Measurements from ENCODE around the gene CAB39L. TPM values are rescaled to one million over a fixed set of nuclear protein-coding genes. Genes with fewer than 3 reads are reported as not detected.
"Not testable (repeated sequence)": the region's sequence is repeated elsewhere in the genome, so short reads cannot be mapped to it uniquely, and the experiment has no call there.

CAB39L gene
- total RNA-seq, 1 donor from 2014 or later = 5.7 TPM

GRCh38 chr13:49302222-49302621 is 141.6 kb downstream of the CAB39L start:
- intact Hi-C loops (cut with micrococcal nuclease) = loop anchor here (5.0 to 10.0 kb wide), 3 partner anchors 195 to 543 kb away; partner anchors contain the start of genes PHF11 and RCBTB1
- DNase-seq = no peak
- no peaks in the 10 kb centered on the region for H3K27me3 Mint-ChIP-seq
- H3K9me3 Mint-ChIP-seq = no peaks in the 10 kb centered on the region
- no peak overlapping the region for H3K4me3 Mint-ChIP-seq
- H3K36me3 Mint-ChIP-seq (ENCODE audit: low read depth) = no peaks in the 10 kb centered on the region
- H3K27ac Mint-ChIP-seq = no peak overlapping the region
- peaks cover 12% of the 10 kb centered on the region for H3K4me1 Mint-ChIP-seq

- Mint-ChIP-seq H3K4me1 (peaks cover 12% of the 10 kb centered on the region), H3K9me3 (no peaks in the 10 kb centered on the region), H3K36me3 (ENCODE audit: low read depth) (no peaks in the 10 kb centered on the region), H3K4me3 (peak overlapping the region; percentile 47), H3K27ac (peak overlapping the region; percentile 21), H3K27me3 (no peaks in the 10 kb centered on the region)
- intact Hi-C loops (cut with micrococcal nuclease) = loop anchor here (1.0 to 10.0 kb wide), 5 partner anchors 142 to 544 kb away; partner anchors contain the start of genes PHF11 and RCBTB1
- peak; percentile 91 for DNase-seq
These were observed 142.9 kb downstream of the CAB39L start for GRCh38 chr13:49300739-49301589.

GRCh38 chr13:49300276-49300675 is 143.6 kb downstream of the CAB39L start:
- Mint-ChIP-seq H3K27ac (no peak overlapping the region), H3K27me3 (no peaks in the 10 kb centered on the region), H3K9me3 (no peaks in the 10 kb centered on the region), H3K4me1 (peaks cover 12% of the 10 kb centered on the region), H3K4me3 (no peak overlapping the region), H3K36me3 (ENCODE audit: low read depth) (no peaks in the 10 kb centered on the region)
- no peak for DNase-seq
- intact Hi-C loops (cut with micrococcal nuclease) = loop anchor here (2.0 to 10.0 kb wide), 4 partner anchors 143 to 545 kb away; partner anchors contain the start of genes PHF11 and RCBTB1

GRCh38 chr13:49298903-49299605 is 144.8 kb downstream of the CAB39L start:
- Mint-ChIP-seq H3K4me1 (peaks cover 12% of the 10 kb centered on the region), H3K9me3 (no peaks in the 10 kb centered on the region), H3K4me3 (no peak overlapping the region), H3K36me3 (ENCODE audit: low read depth) (no peaks in the 10 kb centered on the region), H3K27ac (no peak overlapping the region), H3K27me3 (no peaks in the 10 kb centered on the region)
- DNase-seq = no peak
- intact Hi-C loops (cut with micrococcal nuclease) = no loop called here

GRCh38 chr13:49298416-49298815 is 145.4 kb downstream of the CAB39L start:
- intact Hi-C loops (cut with micrococcal nuclease) = no loop called here
- Mint-ChIP-seq H3K36me3 (ENCODE audit: low read depth) (no peaks in the 10 kb centered on the region), H3K4me3 (no peak overlapping the region), H3K4me1 (peaks cover 12% of the 10 kb centered on the region), H3K27me3 (no peaks in the 10 kb centered on the region), H3K9me3 (no peaks in the 10 kb centered on the region), H3K27ac (no peak overlapping the region)
- no peak for DNase-seq

GRCh38 chr13:49297338-49297737 is 146.5 kb downstream of the CAB39L start:
- no peaks in the 10 kb centered on the region for H3K27me3 Mint-ChIP-seq
- peaks cover 3% of the 10 kb centered on the region for H3K36me3 Mint-ChIP-seq (ENCODE audit: low read depth)
- no peak overlapping the region for H3K4me3 Mint-ChIP-seq
- H3K27ac Mint-ChIP-seq = no peak overlapping the region
- no peak for DNase-seq
- H3K9me3 Mint-ChIP-seq = no peaks in the 10 kb centered on the region
- intact Hi-C loops (cut with micrococcal nuclease) = no loop called here
- H3K4me1 Mint-ChIP-seq = peaks cover 11% of the 10 kb centered on the region

GRCh38 chr13:49296659-49297058 is 147.2 kb downstream of the CAB39L start:
- intact Hi-C loops (cut with micrococcal nuclease) = no loop called here
- peaks cover 3% of the 10 kb centered on the region for H3K36me3 Mint-ChIP-seq (ENCODE audit: low read depth)
- H3K27me3 Mint-ChIP-seq = no peaks in the 10 kb centered on the region
- no peak overlapping the region for H3K27ac Mint-ChIP-seq
- no peak for DNase-seq
- no peak overlapping the region for H3K4me3 Mint-ChIP-seq
- no peaks in the 10 kb centered on the region for H3K9me3 Mint-ChIP-seq
- peaks cover 8% of the 10 kb centered on the region for H3K4me1 Mint-ChIP-seq

- intact Hi-C loops (cut with micrococcal nuclease) = no loop called here
- Mint-ChIP-seq H3K4me3 (no peak overlapping the region), H3K9me3 (no peaks in the 10 kb centered on the region), H3K27ac (no peak overlapping the region), H3K36me3 (ENCODE audit: low read depth) (peaks cover 3% of the 10 kb centered on the region), H3K27me3 (no peaks in the 10 kb centered on the region), H3K4me1 (peaks cover 5% of the 10 kb centered on the region)
- DNase-seq = no peak
These were observed 148.6 kb downstream of the CAB39L start for GRCh38 chr13:49295244-49295643.

- H3K4me1 Mint-ChIP-seq; H3K27me3 Mint-ChIP-seq; H3K9me3 Mint-ChIP-seq; H3K4me3 Mint-ChIP-seq; H3K36me3 Mint-ChIP-seq (ENCODE audit: low read depth); DNase-seq; intact Hi-C loops (cut with micrococcal nuclease); H3K27ac Mint-ChIP-seq: not testable (repeated sequence)
These were observed 149.1 kb downstream of the CAB39L start for GRCh38 chr13:49294723-49295122.

GRCh38 chr13:49292742-49293486 is 150.9 kb downstream of the CAB39L start:
- H3K9me3 Mint-ChIP-seq = no peaks in the 10 kb centered on the region
- peaks cover 6% of the 10 kb centered on the region for H3K36me3 Mint-ChIP-seq (ENCODE audit: low read depth)
- no peaks in the 10 kb centered on the region for H3K27me3 Mint-ChIP-seq
- no peak overlapping the region for H3K4me3 Mint-ChIP-seq
- intact Hi-C loops (cut with micrococcal nuclease) = no loop called here
- peak; percentile 63 for DNase-seq
- H3K4me1 Mint-ChIP-seq = peaks cover 5% of the 10 kb centered on the region
- peak overlapping the region; percentile 4 for H3K27ac Mint-ChIP-seq

GRCh38 chr13:49288458-49288857 is 155.4 kb downstream of the CAB39L start:
- H3K27ac Mint-ChIP-seq = no peak overlapping the region
- no peaks in the 10 kb centered on the region for H3K9me3 Mint-ChIP-seq
- peaks cover 6% of the 10 kb centered on the region for H3K36me3 Mint-ChIP-seq (ENCODE audit: low read depth)
- no peaks in the 10 kb centered on the region for H3K27me3 Mint-ChIP-seq
- peaks cover 5% of the 10 kb centered on the region for H3K4me1 Mint-ChIP-seq
- intact Hi-C loops (cut with micrococcal nuclease) = no loop called here
- no peak for DNase-seq
- no peak overlapping the region for H3K4me3 Mint-ChIP-seq

- Mint-ChIP-seq H3K27ac (no peak overlapping the region), H3K4me1 (peaks cover 5% of the 10 kb centered on the region), H3K27me3 (no peaks in the 10 kb centered on the region), H3K9me3 (no peaks in the 10 kb centered on the region), H3K36me3 (ENCODE audit: low read depth) (peaks cover 3% of the 10 kb centered on the region), H3K4me3 (no peak overlapping the region)
- DNase-seq = no peak
- intact Hi-C loops (cut with micrococcal nuclease) = no loop called here
These were observed 155.9 kb downstream of the CAB39L start for GRCh38 chr13:49287995-49288394.

- no peak for DNase-seq
- Mint-ChIP-seq H3K9me3 (no peaks in the 10 kb centered on the region), H3K27ac (no peak overlapping the region), H3K4me3 (no peak overlapping the region), H3K36me3 (ENCODE audit: low read depth) (no peaks in the 10 kb centered on the region), H3K4me1 (no peaks in the 10 kb centered on the region), H3K27me3 (no peaks in the 10 kb centered on the region)
- intact Hi-C loops (cut with micrococcal nuclease) = no loop called here
These were observed 164.0 kb downstream of the CAB39L start for GRCh38 chr13:49279885-49280284.

GRCh38 chr13:49279112-49279511 is 164.8 kb downstream of the CAB39L start:
- H3K4me1 Mint-ChIP-seq = no peaks in the 10 kb centered on the region
- H3K27ac Mint-ChIP-seq = no peak overlapping the region
- no peak for DNase-seq
- H3K4me3 Mint-ChIP-seq = no peak overlapping the region
- intact Hi-C loops (cut with micrococcal nuclease) = no loop called here
- no peaks in the 10 kb centered on the region for H3K27me3 Mint-ChIP-seq
- no peaks in the 10 kb centered on the region for H3K9me3 Mint-ChIP-seq
- no peaks in the 10 kb centered on the region for H3K36me3 Mint-ChIP-seq (ENCODE audit: low read depth)

Data from activated CD4-positive, alpha-beta T cell treated with anti-CD3 and anti-CD28 coated beads, Interleukin-2, amount 10 ng/mL, durations not matched to agents 24 days and 14 days (primary cell).